DND-41 (cell line): ENCODE measurements around the gene TARP.
"Not testable (repeated sequence)": the region's sequence is repeated elsewhere in the genome, so short reads cannot be mapped to it uniquely, and the experiment has no call there.

Source experiments
- ATAC-seq: fragments of 200-7000 bp; cut with Tn5 transposase; 3 replicates; pipeline ENCODE4 v1.9.1; 2021; ENCODE audit warnings: low read depth; ENCODE audit not compliant: insufficient read depth
- DNase-seq: peaks from one replicate; pipeline ENCODE4 v3.0.0-alpha.2; 2020
- H2AFZ ChIP-seq: 2 replicates; pipeline ENCODE4 v1.6.0; 2012; ENCODE audit warnings: low read depth, low read length
- H3K27ac ChIP-seq: 2 replicates; pipeline ENCODE4 v1.5.1; 2012; ENCODE audit warnings: low read length, inconsistent platforms
- H3K27me3 ChIP-seq: fragments of 200-600 bp; sonication (generic); 2 replicates; pipeline ENCODE4 v1.6.0; 2012; ENCODE audit warnings: low read length, mild to moderate bottlenecking, inconsistent platforms; ENCODE audit not compliant: insufficient read depth, poor library complexity
- H3K36me3 ChIP-seq: 2 replicates; pipeline ENCODE4 v1.5.1; 2012; ENCODE audit warnings: low read length, inconsistent platforms; ENCODE audit not compliant: insufficient read depth
- H3K4me1 ChIP-seq: 2 replicates; pipeline ENCODE4 v1.5.1; 2012; ENCODE audit warnings: mild to moderate bottlenecking, low read length; ENCODE audit not compliant: insufficient read depth
- H3K4me2 ChIP-seq: 2 replicates; pipeline ENCODE4 v1.6.0; 2012; ENCODE audit warnings: mild to moderate bottlenecking, moderate library complexity, low read length, inconsistent platforms; ENCODE audit not compliant: insufficient read depth
- H3K4me3 ChIP-seq, 2 experiments: fragments of 200-600 bp in 1 of 2; shearing (Covaris generic) in 1 of 2; 2 replicates each; pipeline ENCODE4 v1.5.1; 2012 to 2016; ENCODE audit warnings: inconsistent platforms in 2 of 2, low read length in 2 of 2, mild to moderate bottlenecking in 2 of 2, low read depth in 1 of 2, moderate library complexity in 1 of 2
- H3K79me2 ChIP-seq: 2 replicates; pipeline ENCODE4 v1.6.0; 2012; ENCODE audit warnings: low read length, inconsistent platforms; ENCODE audit not compliant: insufficient read depth
- H3K9ac ChIP-seq: 2 replicates; pipeline ENCODE4 v1.6.0; 2012; ENCODE audit warnings: low read depth, mild to moderate bottlenecking, inconsistent platforms, low read length, moderate library complexity
- H3K9me3 ChIP-seq: 2 replicates; pipeline ENCODE4 v1.5.1; 2012; ENCODE audit warnings: low read length, moderate library complexity, mild to moderate bottlenecking, inconsistent platforms; ENCODE audit not compliant: insufficient read depth, severe bottlenecking
- H4K20me1 ChIP-seq: 2 replicates; pipeline ENCODE4 v1.6.0; 2012; ENCODE audit warnings: low read length; ENCODE audit not compliant: insufficient read depth
- EZH2 ChIP-seq: IDR thresholded peaks from 3 replicates; pipeline ENCODE4 v1.6.1; 2012; ENCODE audit warnings: borderline replicate concordance, low read depth, mild to moderate bottlenecking, moderate library complexity, low read length, inconsistent platforms; ENCODE audit not compliant: severe bottlenecking
- TF ChIP-seq, protein P1 (sequence below): IDR thresholded peaks from 2 replicates; pipeline ENCODE4 v1.5.1; 2012; ENCODE audit warnings: borderline replicate concordance, low read length, moderate library complexity, mild to moderate bottlenecking; ENCODE audit not compliant: poor library complexity, severe bottlenecking; ENCODE audit errors: extremely low read depth

TARP gene

DNA sequence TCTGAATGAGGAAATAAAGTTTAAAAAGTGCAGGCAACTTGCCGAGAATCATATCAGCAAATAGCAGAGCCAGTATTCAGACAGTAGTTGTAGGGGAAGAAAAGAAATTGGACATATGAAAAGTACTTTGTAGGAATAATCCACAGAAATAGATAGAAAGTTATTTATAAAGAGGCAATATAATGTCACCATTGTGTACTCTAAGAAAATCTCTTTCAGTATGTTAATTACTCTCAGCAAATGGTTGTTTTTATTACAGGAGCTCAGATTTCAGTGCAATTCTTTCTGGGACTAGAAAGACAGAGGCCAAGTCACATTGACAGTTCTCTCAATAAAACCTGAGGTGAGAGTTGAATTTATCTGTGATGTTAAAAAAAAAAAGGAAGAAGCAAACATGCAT is 10.2 kb downstream of the TARP start:
- H3K9ac ChIP-seq, H2AFZ ChIP-seq, H3K27ac ChIP-seq, H3K4me3 ChIP-seq, H3K27me3 ChIP-seq, H3K4me2 ChIP-seq, DNase-seq, H3K4me1 ChIP-seq, H4K20me1 ChIP-seq, H3K79me2 ChIP-seq, H3K9me3 ChIP-seq, ATAC-seq, H3K36me3 ChIP-seq: not testable (repeated sequence)

DNA sequence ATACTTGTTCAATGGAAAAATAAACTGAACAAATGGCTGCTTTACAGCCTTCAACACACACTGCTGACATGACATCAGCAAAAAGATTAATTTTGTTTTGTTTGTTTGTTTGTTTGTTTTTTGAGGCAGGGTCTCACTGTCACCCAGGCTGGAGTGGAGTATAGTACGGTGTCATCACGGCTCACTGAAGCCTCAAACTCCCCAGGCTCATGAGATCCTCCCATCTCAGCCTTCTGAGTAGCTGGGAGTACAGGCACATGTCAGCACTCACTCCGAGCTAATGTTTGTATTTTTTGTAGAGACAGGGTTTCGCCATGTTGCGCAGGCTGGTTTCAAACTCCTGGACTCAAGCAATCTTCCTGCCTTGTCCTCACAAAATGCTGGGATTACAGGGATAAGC is 10.9 kb downstream of the TARP start:
- H3K4me3 ChIP-seq = no peak overlapping the region
- H4K20me1 ChIP-seq = no peaks in the 10 kb centered on the region
- H3K27ac ChIP-seq = no peak overlapping the region
- H3K79me2 ChIP-seq = no peaks in the 10 kb centered on the region
- H3K9ac ChIP-seq = no peak overlapping the region
- no peak for TF ChIP-seq EZH2
- TF ChIP-seq, protein P1, sequence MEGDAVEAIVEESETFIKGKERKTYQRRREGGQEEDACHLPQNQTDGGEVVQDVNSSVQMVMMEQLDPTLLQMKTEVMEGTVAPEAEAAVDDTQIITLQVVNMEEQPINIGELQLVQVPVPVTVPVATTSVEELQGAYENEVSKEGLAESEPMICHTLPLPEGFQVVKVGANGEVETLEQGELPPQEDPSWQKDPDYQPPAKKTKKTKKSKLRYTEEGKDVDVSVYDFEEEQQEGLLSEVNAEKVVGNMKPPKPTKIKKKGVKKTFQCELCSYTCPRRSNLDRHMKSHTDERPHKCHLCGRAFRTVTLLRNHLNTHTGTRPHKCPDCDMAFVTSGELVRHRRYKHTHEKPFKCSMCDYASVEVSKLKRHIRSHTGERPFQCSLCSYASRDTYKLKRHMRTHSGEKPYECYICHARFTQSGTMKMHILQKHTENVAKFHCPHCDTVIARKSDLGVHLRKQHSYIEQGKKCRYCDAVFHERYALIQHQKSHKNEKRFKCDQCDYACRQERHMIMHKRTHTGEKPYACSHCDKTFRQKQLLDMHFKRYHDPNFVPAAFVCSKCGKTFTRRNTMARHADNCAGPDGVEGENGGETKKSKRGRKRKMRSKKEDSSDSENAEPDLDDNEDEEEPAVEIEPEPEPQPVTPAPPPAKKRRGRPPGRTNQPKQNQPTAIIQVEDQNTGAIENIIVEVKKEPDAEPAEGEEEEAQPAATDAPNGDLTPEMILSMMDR = no peak
- no peaks in the 10 kb centered on the region for H3K9me3 ChIP-seq
- H2AFZ ChIP-seq = no peak overlapping the region
- H3K27me3 ChIP-seq = no peaks in the 10 kb centered on the region
- H3K4me2 ChIP-seq = no peak overlapping the region
- DNase-seq (no peak), ATAC-seq (no peak)
- no peaks in the 10 kb centered on the region for H3K4me1 ChIP-seq
- H3K36me3 ChIP-seq = no peaks in the 10 kb centered on the region

DNA sequence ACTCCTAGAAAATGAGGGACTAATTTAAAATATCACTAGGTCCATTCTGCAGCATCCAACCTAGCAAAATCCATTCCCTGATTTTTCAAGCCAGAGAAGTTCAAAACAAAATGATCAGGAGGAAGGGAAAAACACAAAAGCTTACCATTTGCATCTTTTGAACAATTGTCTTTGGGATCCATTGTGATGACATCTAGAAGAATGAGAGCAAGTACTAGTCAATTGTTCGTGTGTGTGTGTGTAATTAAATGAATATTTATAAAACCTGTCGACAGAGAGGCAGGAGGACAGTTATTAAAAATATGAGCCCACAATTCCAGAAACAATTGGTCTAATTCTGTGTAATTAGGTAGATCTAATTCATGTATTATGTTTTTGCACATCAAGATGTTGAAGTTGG is 11.4 kb downstream of the TARP start:
- H3K27me3 ChIP-seq, H3K9ac ChIP-seq, H3K4me2 ChIP-seq, H3K4me3 ChIP-seq, ATAC-seq, H3K27ac ChIP-seq, H3K79me2 ChIP-seq, DNase-seq, H2AFZ ChIP-seq, H4K20me1 ChIP-seq, H3K36me3 ChIP-seq, H3K9me3 ChIP-seq, H3K4me1 ChIP-seq: not testable (repeated sequence)

DNA sequence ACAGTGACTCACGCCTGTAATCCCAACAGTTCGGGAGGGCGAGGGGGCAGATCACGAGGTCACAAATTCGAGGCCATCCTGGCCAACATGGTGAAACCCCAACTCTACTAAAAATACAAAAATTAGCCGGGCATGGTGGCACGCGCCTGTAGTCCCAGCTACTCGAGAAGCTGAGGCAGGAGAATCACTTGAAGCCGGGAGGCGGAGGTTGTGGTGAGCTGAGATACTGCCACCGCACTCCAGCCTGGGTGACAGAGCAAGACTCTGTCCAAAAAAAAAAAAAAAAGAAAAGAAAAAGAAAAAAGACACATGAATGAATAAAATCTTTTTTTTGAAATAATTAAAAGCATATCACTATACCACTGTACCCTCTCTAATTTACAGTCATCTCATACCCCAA is 11.8 kb downstream of the TARP start:
- H3K79me2 ChIP-seq, H3K4me1 ChIP-seq, DNase-seq, H3K4me2 ChIP-seq, H3K4me3 ChIP-seq, H3K36me3 ChIP-seq, ATAC-seq, H4K20me1 ChIP-seq, H3K9me3 ChIP-seq, H3K9ac ChIP-seq, H3K27me3 ChIP-seq, H2AFZ ChIP-seq, H3K27ac ChIP-seq: not testable (repeated sequence)

DNA sequence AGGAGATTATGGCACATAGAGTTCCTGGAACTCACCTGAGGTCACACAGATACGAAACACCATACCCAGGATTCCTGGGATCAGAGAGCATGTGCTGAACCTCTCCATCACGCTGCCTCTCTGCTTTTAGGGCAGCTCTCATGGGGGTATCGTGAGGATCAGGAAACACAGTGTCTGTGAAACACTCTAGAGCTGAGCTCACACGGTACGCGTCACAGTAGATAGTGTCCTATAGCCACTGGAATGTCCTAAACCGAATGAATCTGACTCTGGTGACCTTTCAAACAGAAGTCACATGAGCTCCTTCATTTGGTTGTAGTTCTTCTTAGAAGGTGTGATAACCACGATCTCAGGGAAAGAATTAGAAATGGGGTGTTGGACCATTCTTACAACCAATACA is 14.3 kb downstream of the TARP start:
- not testable (repeated sequence) for H2AFZ ChIP-seq, H3K36me3 ChIP-seq, H3K4me1 ChIP-seq, H3K9me3 ChIP-seq, H3K9ac ChIP-seq, H3K4me3 ChIP-seq, ATAC-seq, H3K79me2 ChIP-seq, H4K20me1 ChIP-seq, H3K4me2 ChIP-seq, H3K27me3 ChIP-seq, H3K27ac ChIP-seq, DNase-seq
